ENCODE results near the gene OR7G2. TPM values are rescaled to one million over a fixed set of nuclear protein-coding genes. Genes with fewer than 3 reads are reported as not detected.
"Not testable (repeated sequence)": the region's sequence is repeated elsewhere in the genome, so short reads cannot be mapped to it uniquely, and the experiment has no call there.

OR7G2 gene
- total RNA-seq, 2 donors from 2014 or later, result not detected

GRCh38 chr19:9128171-9128570, 20.9 kb upstream of the OR7G2 start:
- Mint-ChIP-seq H3K9me3 (no peaks in the 10 kb centered on the region), H3K27me3 (ENCODE audit: low read depth) (peaks cover 22% of the 10 kb centered on the region), H3K4me1 (ENCODE audit: low read depth) (peaks cover 6% of the 10 kb centered on the region), H3K4me3 (no peak overlapping the region), H3K36me3 (ENCODE audit: insufficient read depth in 2 of 2) (no peaks in the 10 kb centered on the region), H3K27ac (no peak overlapping the region)
- no peak for DNase-seq
- no peak for ATAC-seq (replicated peaks in 1 of 2)

GRCh38 chr19:9126900-9127405, 19.7 kb upstream of the OR7G2 start, which contains the start of gene OR7G3:
OR7G3 (minus strand) TSS chr19:9126950; CDS start chr19:9126950, 0 bp downstream.
- peaks cover 22% of the 10 kb centered on the region for H3K27me3 Mint-ChIP-seq (ENCODE audit: low read depth)
- DNase-seq, result no peak

GRCh38 chr19:9116547-9116946, 9.3 kb upstream of the OR7G2 start:
- Mint-ChIP-seq H3K9me3 (no peaks in the 10 kb centered on the region), H3K4me3 (no peak overlapping the region), H3K27ac (no peak overlapping the region), H3K36me3 (ENCODE audit: insufficient read depth in 2 of 2) (no peaks in the 10 kb centered on the region), H3K4me1 (ENCODE audit: low read depth) (no peaks in the 10 kb centered on the region), H3K27me3 (ENCODE audit: low read depth) (peaks cover 26% of the 10 kb centered on the region)
- DNase-seq (no peak), ATAC-seq (replicated peaks in 1 of 2) (no peak)

More at GRCh38 chr19:9126900-9127405, 19.7 kb upstream of the OR7G2 start, which contains the start of gene OR7G3:
- H3K36me3 Mint-ChIP-seq (ENCODE audit: insufficient read depth in 2 of 2), result no peaks in the 10 kb centered on the region
- peaks cover 6% of the 10 kb centered on the region for H3K4me1 Mint-ChIP-seq (ENCODE audit: low read depth)
- H3K9me3 Mint-ChIP-seq, result no peaks in the 10 kb centered on the region
- no peak within 1 kb of the TSS for H3K4me3 Mint-ChIP-seq
- H3K27ac Mint-ChIP-seq, result no peak within 1 kb of the TSS
- ATAC-seq (replicated peaks in 1 of 2), result no peak

- ATAC-seq (replicated peaks in 1 of 2), result no peak
- Mint-ChIP-seq H3K9me3 (no peaks in the 10 kb centered on the region), H3K4me3 (no peak within 1 kb of the TSS), H3K36me3 (ENCODE audit: insufficient read depth in 2 of 2) (no peaks in the 10 kb centered on the region), H3K27me3 (ENCODE audit: low read depth) (peaks cover 20% of the 10 kb centered on the region), H3K27ac (no peak within 1 kb of the TSS), H3K4me1 (ENCODE audit: low read depth) (no peaks in the 10 kb centered on the region)
- no peak for DNase-seq
Observed at GRCh38 chr19:9115307-9115813, 8.1 kb upstream of the OR7G2 start, which contains the start of gene OR7G1. OR7G1 (minus strand) TSS chr19:9115763; CDS start chr19:9115763, 0 bp downstream.

GRCh38 chr19:9109959-9110358, 2.7 kb upstream of the OR7G2 start:
- no peak for DNase-seq

GRCh38 chr19:9086761-9087160, 20.5 kb downstream of the OR7G2 start, which contains the start of gene OR1M1:
OR1M1 (plus strand) TSS chr19:9087061; CDS start chr19:9093245, 6,184 bp downstream.
- Mint-ChIP-seq H3K27ac (no peak within 1 kb of the TSS), H3K4me3 (no peak within 1 kb of the TSS), H3K4me1 (ENCODE audit: low read depth) (no peaks in the 10 kb centered on the region), H3K27me3 (ENCODE audit: low read depth) (peaks cover 20% of the 10 kb centered on the region), H3K36me3 (ENCODE audit: insufficient read depth in 2 of 2) (no peaks in the 10 kb centered on the region), H3K9me3 (no peaks in the 10 kb centered on the region)
- DNase-seq (no peak), ATAC-seq (replicated peaks in 1 of 2) (no peak)

More at GRCh38 chr19:9109959-9110358, 2.7 kb upstream of the OR7G2 start:
- no peaks in the 10 kb centered on the region for H3K9me3 Mint-ChIP-seq
- no peak for ATAC-seq (replicated peaks in 1 of 2)
- H3K4me1 Mint-ChIP-seq (ENCODE audit: low read depth), result no peaks in the 10 kb centered on the region
- H3K27me3 Mint-ChIP-seq (ENCODE audit: low read depth), result no peaks in the 10 kb centered on the region
- no peak overlapping the region for H3K27ac Mint-ChIP-seq
- no peaks in the 10 kb centered on the region for H3K36me3 Mint-ChIP-seq (ENCODE audit: insufficient read depth in 2 of 2)
- no peak overlapping the region for H3K4me3 Mint-ChIP-seq

- H3K27ac Mint-ChIP-seq, result no peak overlapping the region
- no peak overlapping the region for H3K4me3 Mint-ChIP-seq
- no peak for ATAC-seq (replicated peaks in 1 of 2)
- H3K27me3 Mint-ChIP-seq (ENCODE audit: low read depth), result no peaks in the 10 kb centered on the region
- no peaks in the 10 kb centered on the region for H3K9me3 Mint-ChIP-seq
- no peak for DNase-seq
- H3K36me3 Mint-ChIP-seq (ENCODE audit: insufficient read depth in 2 of 2), result no peaks in the 10 kb centered on the region
- H3K4me1 Mint-ChIP-seq (ENCODE audit: low read depth), result peaks cover 4% of the 10 kb centered on the region
Observed at GRCh38 chr19:9078651-9079050, 28.6 kb downstream of the OR7G2 start.

- Mint-ChIP-seq H3K9me3 (no peaks in the 10 kb centered on the region), H3K4me3 (no peak overlapping the region), H3K4me1 (ENCODE audit: low read depth) (peaks cover 4% of the 10 kb centered on the region), H3K27me3 (ENCODE audit: low read depth) (no peaks in the 10 kb centered on the region), H3K27ac (no peak overlapping the region), H3K36me3 (ENCODE audit: insufficient read depth in 2 of 2) (no peaks in the 10 kb centered on the region)
- ATAC-seq (replicated peaks in 1 of 2), result no peak
- DNase-seq, result no peak
Observed at GRCh38 chr19:9076901-9077300, 30.4 kb downstream of the OR7G2 start.

GRCh38 chr19:9075064-9075949, 32.0 kb downstream of the OR7G2 start:
- Mint-ChIP-seq H3K27me3 (ENCODE audit: low read depth) (no peaks in the 10 kb centered on the region), H3K36me3 (ENCODE audit: insufficient read depth in 2 of 2) (no peaks in the 10 kb centered on the region), H3K27ac (no peak overlapping the region), H3K4me3 (no peak overlapping the region), H3K4me1 (ENCODE audit: low read depth) (peaks cover 4% of the 10 kb centered on the region), H3K9me3 (no peaks in the 10 kb centered on the region)
- ATAC-seq (replicated peaks in 1 of 2) (no peak), DNase-seq (no peak)

GRCh38 chr19:9073806-9074205, 33.5 kb downstream of the OR7G2 start:
- Mint-ChIP-seq H3K36me3 (ENCODE audit: insufficient read depth in 2 of 2) (no peaks in the 10 kb centered on the region), H3K4me3 (no peak overlapping the region), H3K27ac (no peak overlapping the region), H3K9me3 (no peaks in the 10 kb centered on the region), H3K27me3 (ENCODE audit: low read depth) (no peaks in the 10 kb centered on the region), H3K4me1 (ENCODE audit: low read depth) (no peaks in the 10 kb centered on the region)
- DNase-seq (no peak), ATAC-seq (replicated peaks in 1 of 2) (no peak)

GRCh38 chr19:9071720-9072119, 35.6 kb downstream of the OR7G2 start:
- H3K9me3 Mint-ChIP-seq; ATAC-seq (replicated peaks in 1 of 2); H3K4me3 Mint-ChIP-seq; H3K36me3 Mint-ChIP-seq (ENCODE audit: insufficient read depth in 2 of 2); H3K27ac Mint-ChIP-seq; DNase-seq; H3K27me3 Mint-ChIP-seq (ENCODE audit: low read depth); H3K4me1 Mint-ChIP-seq (ENCODE audit: low read depth): not testable (repeated sequence)

- H3K27ac Mint-ChIP-seq, result no peak overlapping the region
- DNase-seq (no peak), ATAC-seq (replicated peaks in 1 of 2) (no peak)
- no peaks in the 10 kb centered on the region for H3K9me3 Mint-ChIP-seq
- H3K4me3 Mint-ChIP-seq, result no peak overlapping the region
- H3K4me1 Mint-ChIP-seq (ENCODE audit: low read depth), result no peaks in the 10 kb centered on the region
- H3K27me3 Mint-ChIP-seq (ENCODE audit: low read depth), result no peaks in the 10 kb centered on the region
- no peaks in the 10 kb centered on the region for H3K36me3 Mint-ChIP-seq (ENCODE audit: insufficient read depth in 2 of 2)
Observed at GRCh38 chr19:9070066-9070465, 37.2 kb downstream of the OR7G2 start.

- H3K4me3 Mint-ChIP-seq, result no peak overlapping the region
- DNase-seq (no peak), ATAC-seq (replicated peaks in 1 of 2) (no peak)
- no peaks in the 10 kb centered on the region for H3K36me3 Mint-ChIP-seq (ENCODE audit: insufficient read depth in 2 of 2)
- no peaks in the 10 kb centered on the region for H3K27me3 Mint-ChIP-seq (ENCODE audit: low read depth)
- H3K9me3 Mint-ChIP-seq, result no peaks in the 10 kb centered on the region
- H3K4me1 Mint-ChIP-seq (ENCODE audit: low read depth), result no peaks in the 10 kb centered on the region
- H3K27ac Mint-ChIP-seq, result no peak overlapping the region
Observed at GRCh38 chr19:9065457-9066014, 41.7 kb downstream of the OR7G2 start.
